ENCODE data around the gene KRTAP4-8.
"Not testable (repeated sequence)": the region's sequence is repeated elsewhere in the genome, so short reads cannot be mapped to it uniquely, and the experiment has no call there.

KRTAP4-8 gene

GRCh38 chr17:41107941-41108450, 10.1 kb upstream of the KRTAP4-8 start:
- Histone ChIP-seq H3K36me3 (ENCODE audit: control insufficient read depth in 1 of 2, insufficient read depth in 2 of 2, low read depth in 1 of 2, low read length in 2 of 2) (no peaks in the 10 kb centered on the region), H4K8ac (ENCODE audit: low read length) (no peak overlapping the region), H4K91ac (ENCODE audit: low read length) (no peak overlapping the region), H3K4me3 (ENCODE audit: insufficient read depth in 1 of 2, low read depth in 1 of 2, low read length in 2 of 2) (peak overlapping the region in 1 of 2 experiments; percentile 63), H3K14ac (ENCODE audit: low read length in 2 of 2) (no peak overlapping the region), H2BK120ac (ENCODE audit: low read depth, low read length) (no peak overlapping the region), H3K9me3 (ENCODE audit: control insufficient read depth, low read length) (peaks cover 1% of the 10 kb centered on the region), H3K27ac (ENCODE audit: low read length, poor library complexity, severe bottlenecking) (no peak overlapping the region), H3K4me2 (ENCODE audit: low read length, poor library complexity, severe bottlenecking) (no peak overlapping the region), H3K4me1 (ENCODE audit: control insufficient read depth, insufficient read depth, low read depth, low read length) (peaks cover 4% of the 10 kb centered on the region), H2BK5ac (ENCODE audit: low read depth, low read length, poor library complexity, severe bottlenecking) (no peak overlapping the region), H3K23ac (ENCODE audit: low read length in 2 of 2) (no peak overlapping the region), H3K27me3 (ENCODE audit: control insufficient read depth in 1 of 2, insufficient read depth in 1 of 2, low read length in 2 of 2) (no peaks in the 10 kb centered on the region), H3K4ac (ENCODE audit: low read depth in 1 of 2, low read length in 2 of 2) (no peak overlapping the region), H2BK15ac (ENCODE audit: low read depth, poor library complexity, severe bottlenecking) (no peak overlapping the region), H3K9ac (ENCODE audit: low read length) (no peak overlapping the region), H3K79me1 (replicated peaks; ENCODE audit: low read length, poor library complexity, severe bottlenecking) (no peaks in the 10 kb centered on the region), H3K18ac (ENCODE audit: low read depth in 1 of 2, low read length in 2 of 2) (no peak overlapping the region), H2BK12ac (ENCODE audit: low read length in 2 of 2) (no peak overlapping the region), H2AK5ac (ENCODE audit: low read length, severe bottlenecking) (peak overlapping the region; percentile 13), H2AFZ (ENCODE audit: low read depth, low read length) (no peak overlapping the region)
- no peak for DNase-seq
- WGBS = 79% methylated on average over 1 of the region's 1 CpG

GRCh38 chr17:41105347-41105746, 7.4 kb upstream of the KRTAP4-8 start, which contains the start of gene KRTAP4-9:
TSS of gene KRTAP4-9 (plus strand) at chr17:41105389. CDS start at chr17:41105389, 0 bp downstream.
- H3K4ac ChIP-seq (ENCODE audit: low read depth in 1 of 2, low read length in 2 of 2); H2BK120ac ChIP-seq (ENCODE audit: low read depth, low read length); H3K27me3 ChIP-seq (ENCODE audit: control insufficient read depth in 1 of 2, insufficient read depth in 1 of 2, low read length in 2 of 2); H3K36me3 ChIP-seq (ENCODE audit: control insufficient read depth in 1 of 2, insufficient read depth in 2 of 2, low read depth in 1 of 2, low read length in 2 of 2); H3K4me2 ChIP-seq (ENCODE audit: low read length, poor library complexity, severe bottlenecking); H3K4me3 ChIP-seq (ENCODE audit: insufficient read depth in 1 of 2, low read depth in 1 of 2, low read length in 2 of 2); H3K79me1 ChIP-seq (replicated peaks; ENCODE audit: low read length, poor library complexity, severe bottlenecking); H4K8ac ChIP-seq (ENCODE audit: low read length); H3K23ac ChIP-seq (ENCODE audit: low read length in 2 of 2); H4K91ac ChIP-seq (ENCODE audit: low read length); H3K9ac ChIP-seq (ENCODE audit: low read length); H2AK5ac ChIP-seq (ENCODE audit: low read length, severe bottlenecking); H3K9me3 ChIP-seq (ENCODE audit: control insufficient read depth, low read length); H2BK5ac ChIP-seq (ENCODE audit: low read depth, low read length, poor library complexity, severe bottlenecking); H3K18ac ChIP-seq (ENCODE audit: low read depth in 1 of 2, low read length in 2 of 2); H3K4me1 ChIP-seq (ENCODE audit: control insufficient read depth, insufficient read depth, low read depth, low read length); H2BK15ac ChIP-seq (ENCODE audit: low read depth, poor library complexity, severe bottlenecking); DNase-seq; H3K14ac ChIP-seq (ENCODE audit: low read length in 2 of 2); H2AFZ ChIP-seq (ENCODE audit: low read depth, low read length): not testable (repeated sequence)
- 85% methylated on average over 8 of the region's 10 CpGs for WGBS
- Histone ChIP-seq H2BK12ac (ENCODE audit: low read length in 2 of 2) (peak within 1 kb of the TSS in 1 of 2 experiments; percentile 31), H3K27ac (ENCODE audit: low read length, poor library complexity, severe bottlenecking) (peak within 1 kb of the TSS; percentile 75)

- H2AFZ ChIP-seq (ENCODE audit: low read depth, low read length); H3K27me3 ChIP-seq (ENCODE audit: control insufficient read depth in 1 of 2, insufficient read depth in 1 of 2, low read length in 2 of 2); H3K4me1 ChIP-seq (ENCODE audit: control insufficient read depth, insufficient read depth, low read depth, low read length); H3K4ac ChIP-seq (ENCODE audit: low read depth in 1 of 2, low read length in 2 of 2); H2BK12ac ChIP-seq (ENCODE audit: low read length in 2 of 2); H2BK5ac ChIP-seq (ENCODE audit: low read depth, low read length, poor library complexity, severe bottlenecking); H2AK5ac ChIP-seq (ENCODE audit: low read length, severe bottlenecking); H3K4me3 ChIP-seq (ENCODE audit: insufficient read depth in 1 of 2, low read depth in 1 of 2, low read length in 2 of 2); H3K36me3 ChIP-seq (ENCODE audit: control insufficient read depth in 1 of 2, insufficient read depth in 2 of 2, low read depth in 1 of 2, low read length in 2 of 2); H3K4me2 ChIP-seq (ENCODE audit: low read length, poor library complexity, severe bottlenecking); H2BK120ac ChIP-seq (ENCODE audit: low read depth, low read length); H3K9ac ChIP-seq (ENCODE audit: low read length); H4K91ac ChIP-seq (ENCODE audit: low read length); H3K79me1 ChIP-seq (replicated peaks; ENCODE audit: low read length, poor library complexity, severe bottlenecking); H3K9me3 ChIP-seq (ENCODE audit: control insufficient read depth, low read length); H2BK15ac ChIP-seq (ENCODE audit: low read depth, poor library complexity, severe bottlenecking); H3K18ac ChIP-seq (ENCODE audit: low read depth in 1 of 2, low read length in 2 of 2); H3K14ac ChIP-seq (ENCODE audit: low read length in 2 of 2); H4K8ac ChIP-seq (ENCODE audit: low read length); H3K23ac ChIP-seq (ENCODE audit: low read length in 2 of 2): not testable (repeated sequence)
- WGBS = no CpG with 5 or more reads among the region's 2 CpGs
- peak; percentile 42 for DNase-seq
- H3K27ac ChIP-seq (ENCODE audit: low read length, poor library complexity, severe bottlenecking) = peak overlapping the region; percentile 75
Observed at GRCh38 chr17:41104386-41105038, 6.6 kb upstream of the KRTAP4-8 start.

GRCh38 chr17:41103896-41104295, 6.0 kb upstream of the KRTAP4-8 start:
- Histone ChIP-seq H3K4me1 (ENCODE audit: control insufficient read depth, insufficient read depth, low read depth, low read length) (peaks cover 9% of the 10 kb centered on the region), H4K8ac (ENCODE audit: low read length) (no peak overlapping the region), H3K4ac (ENCODE audit: low read depth in 1 of 2, low read length in 2 of 2) (no peak overlapping the region), H3K79me1 (replicated peaks; ENCODE audit: low read length, poor library complexity, severe bottlenecking) (no peaks in the 10 kb centered on the region), H3K27me3 (ENCODE audit: control insufficient read depth in 1 of 2, insufficient read depth in 1 of 2, low read length in 2 of 2) (no peaks in the 10 kb centered on the region), H3K9ac (ENCODE audit: low read length) (no peak overlapping the region), H2AK5ac (ENCODE audit: low read length, severe bottlenecking) (no peak overlapping the region), H2AFZ (ENCODE audit: low read depth, low read length) (no peak overlapping the region), H2BK12ac (ENCODE audit: low read length in 2 of 2) (no peak overlapping the region), H3K27ac (ENCODE audit: low read length, poor library complexity, severe bottlenecking) (peak overlapping the region; percentile 83), H3K14ac (ENCODE audit: low read length in 2 of 2) (no peak overlapping the region), H3K36me3 (ENCODE audit: control insufficient read depth in 1 of 2, insufficient read depth in 2 of 2, low read depth in 1 of 2, low read length in 2 of 2) (no peaks in the 10 kb centered on the region), H3K18ac (ENCODE audit: low read depth in 1 of 2, low read length in 2 of 2) (no peak overlapping the region), H3K9me3 (ENCODE audit: control insufficient read depth, low read length) (no peaks in the 10 kb centered on the region), H3K23ac (ENCODE audit: low read length in 2 of 2) (no peak overlapping the region), H2BK120ac (ENCODE audit: low read depth, low read length) (no peak overlapping the region), H3K4me3 (ENCODE audit: insufficient read depth in 1 of 2, low read depth in 1 of 2, low read length in 2 of 2) (no peak overlapping the region), H3K4me2 (ENCODE audit: low read length, poor library complexity, severe bottlenecking) (no peak overlapping the region), H2BK5ac (ENCODE audit: low read depth, low read length, poor library complexity, severe bottlenecking) (no peak overlapping the region), H2BK15ac (ENCODE audit: low read depth, poor library complexity, severe bottlenecking) (no peak overlapping the region), H4K91ac (ENCODE audit: low read length) (no peak overlapping the region)
- peak; percentile 13 for DNase-seq
- no CpG with 5 or more reads among the region's 1 CpG for WGBS

All from mesenchymal stem cell (in vitro differentiated cells and primary cell).